HepG2 (cell line): ENCODE data around the gene DPH3. TPM values are rescaled to one million over a fixed set of nuclear protein-coding genes. Genes with fewer than 3 reads are reported as not detected.

ENCODE experiments used
- ATF4 ChIP-seq, 2 experiments: fragments of 450-650 bp in 1 of 2; sonication (generic) in 1 of 2; formaldehyde crosslinking; IDR thresholded peaks; 2 replicates each; pipeline versions ENCODE4 v1.5.0 to v1.8.0; 2020 to 2022; ENCODE audit warnings: mild to moderate bottlenecking in 1 of 2, missing genetic modification reagents in 1 of 2
- GFI1 ChIP-seq: sonication (generic); formaldehyde crosslinking; IDR thresholded peaks from 2 replicates; pipeline ENCODE4 v1.5.0; 2020; ENCODE audit warnings: missing genetic modification reagents, mild to moderate bottlenecking, borderline replicate concordance
- NCOA2 ChIP-seq: sonication (generic); formaldehyde crosslinking; IDR thresholded peaks from 2 replicates; pipeline ENCODE4 v1.8.0; 2022; ENCODE audit warnings: inconsistent platforms
- NFYC ChIP-seq: IDR thresholded peaks from 2 replicates; pipeline ENCODE4 v1.6.1; 2016; ENCODE audit warnings: missing genetic modification reagents, missing compliant biosample characterization
- POGK ChIP-seq: sonication (generic); formaldehyde crosslinking; conservative IDR thresholded peaks from 2 replicates; pipeline ENCODE4 v1.8.0; 2022; ENCODE audit warnings: mild to moderate bottlenecking, moderate library complexity, missing genetic modification reagents
- REL ChIP-seq: sonication (generic); formaldehyde crosslinking; conservative IDR thresholded peaks from 2 replicates; pipeline ENCODE4 v1.8.0; 2022; ENCODE audit warnings: mild to moderate bottlenecking, missing genetic modification reagents, moderate library complexity
- SKIL ChIP-seq: sonication (generic); formaldehyde crosslinking; IDR thresholded peaks from 2 replicates; pipeline ENCODE4 v1.8.0; 2022; ENCODE audit warnings: missing genetic modification reagents, mild to moderate bottlenecking, moderate library complexity, borderline replicate concordance
- SMAD3 ChIP-seq: sonication (generic); formaldehyde crosslinking; IDR thresholded peaks from 2 replicates; pipeline ENCODE4 v1.4.0; 2020; ENCODE audit warnings: missing genetic modification reagents
- TOE1 ChIP-seq: sonication (generic); formaldehyde crosslinking; IDR thresholded peaks from 2 replicates; pipeline ENCODE4 v1.4.0; 2020; ENCODE audit warnings: mild to moderate bottlenecking, missing genetic modification reagents
- TOPORS ChIP-seq: sonication (generic); formaldehyde crosslinking; IDR thresholded peaks from 2 replicates; pipeline ENCODE4 v1.8.0; 2023; ENCODE audit warnings: mild to moderate bottlenecking, missing genetic modification reagents
- ZBTB20 ChIP-seq: sonication (generic); formaldehyde crosslinking; IDR thresholded peaks from 2 replicates; pipeline ENCODE4 v1.8.1; 2023; ENCODE audit warnings: missing genetic modification reagents, low read depth, mild to moderate bottlenecking, borderline replicate concordance
- ZNF333 ChIP-seq: sonication (generic); formaldehyde crosslinking; IDR thresholded peaks from 2 replicates; pipeline ENCODE4 v1.4.0; 2020; ENCODE audit warnings: mild to moderate bottlenecking, missing genetic modification reagents, borderline replicate concordance
- ZNF431 ChIP-seq: sonication (generic); formaldehyde crosslinking; IDR thresholded peaks from 2 replicates; pipeline ENCODE4 v1.9.0; 2022; ENCODE audit warnings: missing genetic modification reagents, low read depth, mild to moderate bottlenecking, borderline replicate concordance
- ZNF792 ChIP-seq: IDR thresholded peaks from 2 replicates; pipeline ENCODE4 v1.6.1; 2016
- polyA plus RNA-seq, 8 experiments: library from polyadenylated mRNA; depleted of rRNA in 3 of 8; stranded (reverse) in 7 of 8; unstranded in 1 of 8; fragments of >200 nt; fragmentation: Illumina TruSeq in 4 of 8; extraction: Trizol in 4 of 8; gene quantifications; 2 replicates each; pipeline versions ENCODE4 v1.2.1 to v1.2.3, GENCODE V29; 2011 to 2016; ENCODE audit warnings: low read depth in 4 of 8, missing spikeins in 1 of 8, mixed read lengths in 1 of 8; ENCODE audit not compliant: insufficient read depth in 1 of 8
- total RNA-seq, 5 experiments: library from RNA; depleted of rRNA; stranded (reverse); fragments of >200 nt; fragmentation: Illumina TruSeq; extraction: Trizol; gene quantifications; 2 replicates each; pipeline ENCODE4 v1.2.3, GENCODE V29; 2016; ENCODE audit warnings: low read depth in 1 of 5
- TF ChIP-seq, protein P1 (sequence below): sonication (generic); formaldehyde crosslinking; IDR thresholded peaks from 2 replicates; pipeline ENCODE4 v1.4.0; 2020; ENCODE audit warnings: missing genetic modification reagents
- TF ChIP-seq, protein P2 (sequence below): sonication (generic); IDR thresholded peaks from 2 replicates; pipeline ENCODE4 v1.6.1; 2016; ENCODE audit warnings: low read depth, borderline replicate concordance
- TF ChIP-seq, protein P3 (sequence below): sonication (generic); formaldehyde crosslinking; IDR thresholded peaks from 2 replicates; pipeline ENCODE4 v1.9.0; 2021; ENCODE audit warnings: missing genetic modification reagents, mild to moderate bottlenecking, borderline replicate concordance

Gene DPH3
- total and polyA plus RNA-seq, 2 of the 13 experiments (the other 11 are each of a cell fraction or from before 2014, with no cell fraction given), result 18.3 to 21.6 TPM

- TF ChIP-seq, protein P1, sequence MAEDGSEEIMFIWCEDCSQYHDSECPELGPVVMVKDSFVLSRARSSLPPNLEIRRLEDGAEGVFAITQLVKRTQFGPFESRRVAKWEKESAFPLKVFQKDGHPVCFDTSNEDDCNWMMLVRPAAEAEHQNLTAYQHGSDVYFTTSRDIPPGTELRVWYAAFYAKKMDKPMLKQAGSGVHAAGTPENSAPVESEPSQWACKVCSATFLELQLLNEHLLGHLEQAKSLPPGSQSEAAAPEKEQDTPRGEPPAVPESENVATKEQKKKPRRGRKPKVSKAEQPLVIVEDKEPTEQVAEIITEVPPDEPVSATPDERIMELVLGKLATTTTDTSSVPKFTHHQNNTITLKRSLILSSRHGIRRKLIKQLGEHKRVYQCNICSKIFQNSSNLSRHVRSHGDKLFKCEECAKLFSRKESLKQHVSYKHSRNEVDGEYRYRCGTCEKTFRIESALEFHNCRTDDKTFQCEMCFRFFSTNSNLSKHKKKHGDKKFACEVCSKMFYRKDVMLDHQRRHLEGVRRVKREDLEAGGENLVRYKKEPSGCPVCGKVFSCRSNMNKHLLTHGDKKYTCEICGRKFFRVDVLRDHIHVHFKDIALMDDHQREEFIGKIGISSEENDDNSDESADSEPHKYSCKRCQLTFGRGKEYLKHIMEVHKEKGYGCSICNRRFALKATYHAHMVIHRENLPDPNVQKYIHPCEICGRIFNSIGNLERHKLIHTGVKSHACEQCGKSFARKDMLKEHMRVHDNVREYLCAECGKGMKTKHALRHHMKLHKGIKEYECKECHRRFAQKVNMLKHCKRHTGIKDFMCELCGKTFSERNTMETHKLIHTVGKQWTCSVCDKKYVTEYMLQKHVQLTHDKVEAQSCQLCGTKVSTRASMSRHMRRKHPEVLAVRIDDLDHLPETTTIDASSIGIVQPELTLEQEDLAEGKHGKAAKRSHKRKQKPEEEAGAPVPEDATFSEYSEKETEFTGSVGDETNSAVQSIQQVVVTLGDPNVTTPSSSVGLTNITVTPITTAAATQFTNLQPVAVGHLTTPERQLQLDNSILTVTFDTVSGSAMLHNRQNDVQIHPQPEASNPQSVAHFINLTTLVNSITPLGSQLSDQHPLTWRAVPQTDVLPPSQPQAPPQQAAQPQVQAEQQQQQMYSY (CRISPR knock-in tag), result no peak
- TF ChIP-seq ZNF792 (no peak), ZNF333 (CRISPR knock-in tag) (no peak), ZBTB20 (CRISPR knock-in tag) (peak; percentile 88; the same call in 1 of the 2 replicates), NCOA2 (CRISPR knock-in tag) (peak; percentile 39; the same call in 1 of the 2 replicates), SMAD3 (CRISPR knock-in tag) (0 out of 2 replicates have a peak, but pooled peaks have one; percentile 39), POGK (CRISPR knock-in tag) (no peak), SKIL (CRISPR knock-in tag) (no peak), GFI1 (CRISPR knock-in tag) (peak; percentile 52; the same call in 1 of the 2 replicates), TOE1 (no peak), TOPORS (CRISPR knock-in tag) (no peak), REL (CRISPR knock-in tag) (no peak), ZNF431 (CRISPR knock-in tag) (no peak), ATF4 (CRISPR knock-in tag; IDR thresholded peaks at IDR 0.05) (no peak), NFYC (CRISPR knock-in tag) (no peak)
- TF ChIP-seq, protein P2, sequence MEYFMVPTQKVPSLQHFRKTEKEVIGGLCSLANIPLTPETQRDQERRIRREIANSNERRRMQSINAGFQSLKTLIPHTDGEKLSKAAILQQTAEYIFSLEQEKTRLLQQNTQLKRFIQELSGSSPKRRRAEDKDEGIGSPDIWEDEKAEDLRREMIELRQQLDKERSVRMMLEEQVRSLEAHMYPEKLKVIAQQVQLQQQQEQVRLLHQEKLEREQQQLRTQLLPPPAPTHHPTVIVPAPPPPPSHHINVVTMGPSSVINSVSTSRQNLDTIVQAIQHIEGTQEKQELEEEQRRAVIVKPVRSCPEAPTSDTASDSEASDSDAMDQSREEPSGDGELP, result no peak
- TF ChIP-seq, protein P3, sequence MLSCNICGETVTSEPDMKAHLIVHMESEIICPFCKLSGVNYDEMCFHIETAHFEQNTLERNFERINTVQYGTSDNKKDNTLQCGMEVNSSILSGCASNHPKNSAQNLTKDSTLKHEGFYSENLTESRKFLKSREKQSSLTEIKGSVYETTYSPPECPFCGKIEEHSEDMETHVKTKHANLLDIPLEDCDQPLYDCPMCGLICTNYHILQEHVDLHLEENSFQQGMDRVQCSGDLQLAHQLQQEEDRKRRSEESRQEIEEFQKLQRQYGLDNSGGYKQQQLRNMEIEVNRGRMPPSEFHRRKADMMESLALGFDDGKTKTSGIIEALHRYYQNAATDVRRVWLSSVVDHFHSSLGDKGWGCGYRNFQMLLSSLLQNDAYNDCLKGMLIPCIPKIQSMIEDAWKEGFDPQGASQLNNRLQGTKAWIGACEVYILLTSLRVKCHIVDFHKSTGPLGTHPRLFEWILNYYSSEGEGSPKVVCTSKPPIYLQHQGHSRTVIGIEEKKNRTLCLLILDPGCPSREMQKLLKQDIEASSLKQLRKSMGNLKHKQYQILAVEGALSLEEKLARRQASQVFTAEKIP (CRISPR knock-in tag), result no peak
Observed at GRCh38 chr3:16252243-16252978, 12.3 kb downstream of the DPH3 start (continued).
